Esophagus muscularis mucosa (tissue), 3 donors: ENCODE data around the gene PLEKHF1.

Experiments used
- POLR2A ChIP-seq: fragments of 450-650 bp; IDR thresholded peaks from one replicate; pipeline ENCODE4 v1.6.1; 2017; ENCODE audit warnings: antibody characterized with exemption, moderate library complexity, mild to moderate bottlenecking, low read depth
- POLR2AphosphoS5 ChIP-seq, 2 donors: sonication (generic); formaldehyde crosslinking; IDR thresholded peaks; one replicate each; pipeline ENCODE4 v1.6.1; 2017; ENCODE audit warnings: antibody characterized with exemption in 2 of 2
- TF ChIP-seq, protein P1 (sequence below), 3 experiments: fragments of 200-600 bp in 2 of 3; fragments of 450-650 bp in 1 of 3; sonication (generic) in 2 of 3; IDR thresholded peaks; one replicate each; pipeline ENCODE4 v1.5.1; 2017 to 2019; ENCODE audit warnings: antibody characterized with exemption in 3 of 3, mild to moderate bottlenecking in 2 of 3, moderate library complexity in 1 of 3

DNA sequence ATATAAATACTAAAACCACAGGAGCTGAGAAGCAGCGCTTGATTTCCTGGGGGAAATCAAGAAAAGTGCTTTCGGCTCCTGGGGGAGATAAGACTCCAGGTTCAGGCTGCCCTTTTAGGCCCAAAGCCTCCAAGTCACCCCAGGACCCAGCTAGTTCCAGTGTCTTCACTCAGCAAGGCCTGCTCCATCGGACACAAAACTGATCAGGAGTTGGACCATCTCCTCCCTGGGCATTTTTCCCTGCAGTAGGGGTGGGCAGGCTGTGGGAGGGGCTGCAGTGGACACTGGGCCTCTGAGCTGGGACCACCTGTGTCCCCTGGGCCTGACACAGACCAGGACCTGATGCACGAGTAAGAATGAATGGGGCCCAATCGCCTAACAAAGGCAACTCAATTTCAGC lies 34.6 kb downstream of the PLEKHF1 start:
- TF ChIP-seq, protein P1, sequence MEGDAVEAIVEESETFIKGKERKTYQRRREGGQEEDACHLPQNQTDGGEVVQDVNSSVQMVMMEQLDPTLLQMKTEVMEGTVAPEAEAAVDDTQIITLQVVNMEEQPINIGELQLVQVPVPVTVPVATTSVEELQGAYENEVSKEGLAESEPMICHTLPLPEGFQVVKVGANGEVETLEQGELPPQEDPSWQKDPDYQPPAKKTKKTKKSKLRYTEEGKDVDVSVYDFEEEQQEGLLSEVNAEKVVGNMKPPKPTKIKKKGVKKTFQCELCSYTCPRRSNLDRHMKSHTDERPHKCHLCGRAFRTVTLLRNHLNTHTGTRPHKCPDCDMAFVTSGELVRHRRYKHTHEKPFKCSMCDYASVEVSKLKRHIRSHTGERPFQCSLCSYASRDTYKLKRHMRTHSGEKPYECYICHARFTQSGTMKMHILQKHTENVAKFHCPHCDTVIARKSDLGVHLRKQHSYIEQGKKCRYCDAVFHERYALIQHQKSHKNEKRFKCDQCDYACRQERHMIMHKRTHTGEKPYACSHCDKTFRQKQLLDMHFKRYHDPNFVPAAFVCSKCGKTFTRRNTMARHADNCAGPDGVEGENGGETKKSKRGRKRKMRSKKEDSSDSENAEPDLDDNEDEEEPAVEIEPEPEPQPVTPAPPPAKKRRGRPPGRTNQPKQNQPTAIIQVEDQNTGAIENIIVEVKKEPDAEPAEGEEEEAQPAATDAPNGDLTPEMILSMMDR (IDR thresholded peaks at IDR 0.05): no peak
- TF ChIP-seq POLR2AphosphoS5 (IDR thresholded peaks at IDR 0.05) (no peak), POLR2A (no peak)
